B cell (primary cell): ENCODE data around the gene KRTAP10-1. TPM values are rescaled to one million over a fixed set of nuclear protein-coding genes. Genes with fewer than 3 reads are reported as not detected.

Experiments used
- ATAC-seq: fragments of 200-7000 bp; cut with Tn5 transposase; one replicate; pipeline ENCODE4 v1.10.0; 2021; ENCODE audit warnings: low read depth, mild to moderate bottlenecking, moderate number of reproducible peaks, moderate library complexity
- CTCF ChIA-PET: fragments of 350-600 bp; sonication (Branson Sonifier 250); formaldehyde crosslinking; loops from one replicate; lab custom pipeline; 2021; ENCODE audit warnings: antibody characterized with exemption, inconsistent platforms; lab: Charles Lee
- POLR2A ChIA-PET: fragments of 350-600 bp; sonication (Branson Sonifier 250); formaldehyde crosslinking; loops from one replicate; lab custom pipeline; 2021; ENCODE audit warnings: antibody characterized with exemption; lab: Charles Lee
- DNase-seq: peaks from one replicate; pipeline ENCODE4 v3.0.0; 2013
- H2AFZ ChIP-seq: 2 replicates; pipeline ENCODE4 v1.6.1; 2012; ENCODE audit warnings: mild to moderate bottlenecking, low read depth, low read length; ENCODE audit not compliant: insufficient read depth, poor library complexity, severe bottlenecking
- H3K27ac ChIP-seq, 2 donors: 1 replicate in 1 of 2; 2 replicates in 1 of 2; pipeline ENCODE4 v1.5.1; 2012 to 2013; ENCODE audit warnings: low read length in 2 of 2, mild to moderate bottlenecking in 2 of 2, moderate library complexity in 1 of 2
- H3K27me3 ChIP-seq, 4 experiments: fragments of 200-600 bp in 1 of 4; sonication (generic) in 1 of 4; replicated peaks in 1 of 4; 1 replicate in 2 of 4; 2 replicates in 2 of 4; pipeline versions ENCODE4 v1.6.1 to v1.7.0; 2013 to 2016; ENCODE audit warnings: low read length in 3 of 4, mild to moderate bottlenecking in 2 of 4, mixed read lengths in 1 of 4, moderate library complexity in 1 of 4; ENCODE audit not compliant: insufficient read depth in 4 of 4, control insufficient read depth in 3 of 4; ENCODE audit errors: control extremely low read depth in 1 of 4
- H3K36me3 ChIP-seq, 2 experiments: replicated peaks in 1 of 2; 1 replicate in 1 of 2; 2 replicates in 1 of 2; pipeline versions ENCODE4 v1.6.1 to v1.7.1; 2013; ENCODE audit warnings: low read length in 1 of 2; ENCODE audit not compliant: insufficient read depth in 2 of 2, control insufficient read depth in 1 of 2; ENCODE audit errors: control extremely low read depth in 1 of 2, extremely low read depth in 1 of 2
- H3K4me1 ChIP-seq, 2 donors: fragments of 200-600 bp in 1 of 2; sonication (generic) in 1 of 2; 1 replicate in 1 of 2; 2 replicates in 1 of 2; pipeline versions ENCODE4 v1.5.1 to v1.6.1; 2013 to 2017; ENCODE audit warnings: low read length in 2 of 2; ENCODE audit not compliant: control insufficient read depth in 2 of 2, insufficient read depth in 2 of 2
- H3K4me2 ChIP-seq: replicated peaks from 2 replicates; pipeline ENCODE3; 2012; ENCODE audit warnings: mild to moderate bottlenecking, low read depth, low read length; ENCODE audit not compliant: poor library complexity, severe bottlenecking
- H3K4me3 ChIP-seq, 5 experiments: fragments of 200-600 bp in 1 of 5; sonication (generic) in 1 of 5; 1 replicate in 3 of 5; 2 replicates in 2 of 5; pipeline versions ENCODE4 v1.5.1 to v1.7.0; 2011 to 2016; ENCODE audit warnings: low read length in 4 of 5, mild to moderate bottlenecking in 4 of 5, low read depth in 2 of 5, control low read depth in 1 of 5, moderate library complexity in 1 of 5; ENCODE audit not compliant: insufficient read depth in 1 of 5; ENCODE audit errors: control extremely low read depth in 1 of 5, extremely low read depth in 1 of 5
- H3K79me2 ChIP-seq: fragments of 200-600 bp; sonication (generic); one replicate; pipeline ENCODE4 v1.6.0; 2016; ENCODE audit warnings: low read length; ENCODE audit not compliant: control insufficient read depth, insufficient read depth
- H3K9ac ChIP-seq: fragments of 200-600 bp; sonication (generic); 2 replicates; pipeline ENCODE4 v1.6.1; 2017; ENCODE audit warnings: mild to moderate bottlenecking, low read length, moderate library complexity
- H3K9me3 ChIP-seq, 3 donors: one replicate each; pipeline versions ENCODE4 v1.6.1 to v1.7.1; 2013; ENCODE audit warnings: low read length in 2 of 3; ENCODE audit not compliant: control insufficient read depth in 2 of 3, insufficient read depth in 1 of 3; ENCODE audit errors: control extremely low read depth in 1 of 3
- H4K20me1 ChIP-seq: 2 replicates; pipeline ENCODE4 v1.6.0; 2012; ENCODE audit warnings: mild to moderate bottlenecking, low read length; ENCODE audit not compliant: insufficient read depth, control insufficient read depth, poor library complexity, severe bottlenecking
- H3K27ac Mint-ChIP-seq: one replicate; pipeline ENCODE4 v1.8.0; 2021; ENCODE audit warnings: mixed read lengths
- H3K27me3 Mint-ChIP-seq: one replicate; pipeline ENCODE4 v1.8.0; 2021; ENCODE audit warnings: mixed read lengths
- H3K4me1 Mint-ChIP-seq: one replicate; pipeline ENCODE4 v1.8.0; 2021; ENCODE audit warnings: mixed read lengths
- H3K4me3 Mint-ChIP-seq: one replicate; pipeline ENCODE4 v1.8.0; 2021; ENCODE audit warnings: mixed read lengths
- H3K9me3 Mint-ChIP-seq: one replicate; pipeline ENCODE4 v1.8.0; 2022; ENCODE audit warnings: mixed read lengths; ENCODE audit not compliant: insufficient read depth
- EZH2 ChIP-seq: IDR thresholded peaks from 2 replicates; pipeline ENCODE4 v1.6.1; 2012; ENCODE audit warnings: borderline replicate concordance, low read depth, mild to moderate bottlenecking, moderate library complexity, low read length; ENCODE audit not compliant: insufficient read depth, poor library complexity, severe bottlenecking
- WGBS: methylation state at CpG from one replicate; pipeline ENCODE4 v1.1.5; 2013; ENCODE audit warnings: missing lambda C conversion rate; ENCODE audit not compliant: insufficient coverage; 5-methylcytosine and 5-hydroxymethylcytosine counted together
- intact Hi-C: fragments of 100-400 bp; cut with micrococcal nuclease; formaldehyde crosslinking; loops from one replicate; pipeline ENCODE4 v1.10.0; 2022
- polyA plus RNA-seq: library from polyadenylated mRNA; depleted of rRNA; stranded (reverse); fragments of >200 nt; gene quantifications from 2 replicates; pipeline ENCODE4 v1.2.3, GENCODE V29; 2012
- total RNA-seq, 2 donors: library from RNA; stranded (reverse); fragments of 120-200 nt in 1 of 2; gene quantifications; 1 replicate in 1 of 2; 2 replicates in 1 of 2; pipeline versions ENCODE4 v1.2.3 to v1.2.4, GENCODE V29; 2013 to 2022
- TF ChIP-seq, protein P1 (sequence below): fragments of 200-600 bp; IDR thresholded peaks from one replicate; pipeline ENCODE4 v1.8.0; 2022; ENCODE audit warnings: antibody characterized with exemption, mild to moderate bottlenecking

KRTAP10-1 gene
- total and polyA plus RNA-seq, 2 donors (not counting 1 experiment from before 2014, with no cell fraction given): not detected

DNA sequence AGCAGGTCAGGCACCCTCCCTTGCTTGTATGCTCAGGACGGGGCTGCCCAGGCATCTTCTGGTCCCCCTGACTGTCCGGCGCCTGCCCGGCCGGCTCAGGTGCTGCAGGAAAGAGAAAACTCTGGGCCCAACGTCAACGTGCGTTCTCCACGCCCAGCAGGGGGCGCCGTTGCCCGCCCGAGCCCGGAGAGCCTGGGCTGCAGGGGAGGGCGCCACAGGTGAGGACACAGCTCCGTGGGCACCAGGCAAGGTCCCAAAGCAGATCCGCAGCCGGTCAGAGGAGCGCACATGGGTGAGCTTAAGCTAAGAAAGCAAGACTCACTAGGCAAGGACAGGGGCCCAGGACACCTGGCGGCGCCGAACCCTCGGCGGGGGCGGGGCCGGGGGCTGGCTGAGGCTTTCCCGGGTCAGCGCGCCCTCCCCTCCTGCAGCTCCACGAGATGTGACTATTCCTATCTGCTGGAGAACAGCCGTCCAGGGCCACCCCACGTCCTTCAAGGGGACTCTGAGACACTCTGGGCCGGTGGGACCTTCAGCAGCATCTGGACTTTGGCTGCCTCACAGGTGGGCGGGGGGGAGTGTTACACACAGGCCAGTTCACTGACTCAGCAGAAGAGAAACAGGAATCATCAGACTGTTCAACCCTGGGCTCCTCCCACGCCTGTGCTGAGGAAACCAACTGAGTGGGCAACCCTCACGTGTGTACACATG, 29.3 kb downstream of the KRTAP10-1 start:
- no peak overlapping the region for H3K27ac ChIP-seq
- H3K4me3 ChIP-seq: peak overlapping the region in 3 of 5 experiments; percentile 11 to 35 (median 35)

More for the DNA sequence above, 29.3 kb downstream of the KRTAP10-1 start:
- H3K79me2 ChIP-seq: no peaks in the 10 kb centered on the region
- H3K9me3 ChIP-seq: peaks cover 0 to 3% (median 0%) of the 10 kb centered on the region in 3 donors
- intact Hi-C loops: loop anchor here (1.0 to 5.0 kb wide), 3 partner anchors 283 to 422 kb away; partner anchors contain the start of gene UBE2G2
- H3K27me3 ChIP-seq: peaks cover 0 to 9% (median 4%) of the 10 kb centered on the region in 4 experiments
- WGBS: 3% methylated on average over 36 of the region's 36 CpGs
- peak overlapping the region; percentile 19 for H3K4me3 Mint-ChIP-seq
- DNase-seq: peak; percentile 77
- no peaks in the 10 kb centered on the region for H3K9me3 Mint-ChIP-seq
- H2AFZ ChIP-seq: peak overlapping the region; percentile 40
- no peak overlapping the region for H3K27ac Mint-ChIP-seq
- H4K20me1 ChIP-seq: no peaks in the 10 kb centered on the region
- peak; percentile 79 for ATAC-seq
- H3K9ac ChIP-seq: peak overlapping the region; percentile 33
- peak overlapping the region; percentile 72 for H3K4me2 ChIP-seq
- H3K4me1 Mint-ChIP-seq: peaks cover 7% of the 10 kb centered on the region
- CTCF ChIA-PET: interaction anchor here (0.6 to 3.6 kb wide), 12 partner anchors 26 to 625 kb away, joined by 3 to 37 read pairs (median 4); partner anchors contain the start of gene UBE2G2
- peaks cover 9 to 11% of the 10 kb centered on the region in 2 donors for H3K4me1 ChIP-seq
- no peaks in the 10 kb centered on the region for H3K36me3 ChIP-seq
- TF ChIP-seq, protein P1, sequence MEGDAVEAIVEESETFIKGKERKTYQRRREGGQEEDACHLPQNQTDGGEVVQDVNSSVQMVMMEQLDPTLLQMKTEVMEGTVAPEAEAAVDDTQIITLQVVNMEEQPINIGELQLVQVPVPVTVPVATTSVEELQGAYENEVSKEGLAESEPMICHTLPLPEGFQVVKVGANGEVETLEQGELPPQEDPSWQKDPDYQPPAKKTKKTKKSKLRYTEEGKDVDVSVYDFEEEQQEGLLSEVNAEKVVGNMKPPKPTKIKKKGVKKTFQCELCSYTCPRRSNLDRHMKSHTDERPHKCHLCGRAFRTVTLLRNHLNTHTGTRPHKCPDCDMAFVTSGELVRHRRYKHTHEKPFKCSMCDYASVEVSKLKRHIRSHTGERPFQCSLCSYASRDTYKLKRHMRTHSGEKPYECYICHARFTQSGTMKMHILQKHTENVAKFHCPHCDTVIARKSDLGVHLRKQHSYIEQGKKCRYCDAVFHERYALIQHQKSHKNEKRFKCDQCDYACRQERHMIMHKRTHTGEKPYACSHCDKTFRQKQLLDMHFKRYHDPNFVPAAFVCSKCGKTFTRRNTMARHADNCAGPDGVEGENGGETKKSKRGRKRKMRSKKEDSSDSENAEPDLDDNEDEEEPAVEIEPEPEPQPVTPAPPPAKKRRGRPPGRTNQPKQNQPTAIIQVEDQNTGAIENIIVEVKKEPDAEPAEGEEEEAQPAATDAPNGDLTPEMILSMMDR: peak; percentile 85
- TF ChIP-seq EZH2: no peak
- peaks cover 10% of the 10 kb centered on the region for H3K27me3 Mint-ChIP-seq
- POLR2A ChIA-PET: no interaction called here
